ENCODE measurements around the gene ECT2L. TPM values are rescaled to one million over a fixed set of nuclear protein-coding genes. Genes with fewer than 3 reads are reported as not detected.
A peak's percentile ranks its signal among the peaks of the same experiment; 100 is the strongest.

Gene ECT2L
- total RNA-seq, 1 donor, result under 0.01 TPM

DNA sequence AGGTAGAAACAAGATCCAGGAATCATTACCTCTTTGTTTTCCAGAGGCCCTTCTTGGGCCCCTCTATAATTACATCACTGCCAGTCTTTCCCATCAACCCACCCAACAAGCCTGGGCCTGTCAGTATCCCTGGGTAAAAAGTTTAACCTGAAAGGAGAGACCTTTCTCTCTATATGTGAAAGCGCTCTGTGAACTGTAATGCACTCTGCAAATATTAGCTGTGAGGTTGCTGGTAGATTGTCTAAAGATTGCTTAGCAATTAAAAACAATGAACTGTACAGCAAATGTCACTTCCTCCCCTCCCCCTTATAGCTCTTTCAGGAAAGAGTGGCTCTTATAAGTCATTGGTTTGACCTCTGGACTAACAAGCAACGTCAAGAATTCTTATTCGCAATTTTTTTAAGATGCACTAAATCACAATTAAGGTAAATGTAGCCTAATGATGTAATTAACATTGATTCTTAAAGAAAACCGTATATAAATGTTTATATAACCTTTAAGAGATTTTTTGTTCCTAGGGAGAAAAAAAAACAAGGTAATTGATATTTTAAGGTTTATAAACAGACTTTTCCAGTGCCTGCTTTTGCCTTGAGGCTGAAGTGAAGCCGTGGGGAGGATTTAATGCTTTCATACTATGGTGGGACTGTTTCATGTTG is 18.4 kb downstream of the ECT2L start:
- no peak for DNase-seq (ENCODE audit: low read depth)
- TF ChIP-seq, protein P1, sequence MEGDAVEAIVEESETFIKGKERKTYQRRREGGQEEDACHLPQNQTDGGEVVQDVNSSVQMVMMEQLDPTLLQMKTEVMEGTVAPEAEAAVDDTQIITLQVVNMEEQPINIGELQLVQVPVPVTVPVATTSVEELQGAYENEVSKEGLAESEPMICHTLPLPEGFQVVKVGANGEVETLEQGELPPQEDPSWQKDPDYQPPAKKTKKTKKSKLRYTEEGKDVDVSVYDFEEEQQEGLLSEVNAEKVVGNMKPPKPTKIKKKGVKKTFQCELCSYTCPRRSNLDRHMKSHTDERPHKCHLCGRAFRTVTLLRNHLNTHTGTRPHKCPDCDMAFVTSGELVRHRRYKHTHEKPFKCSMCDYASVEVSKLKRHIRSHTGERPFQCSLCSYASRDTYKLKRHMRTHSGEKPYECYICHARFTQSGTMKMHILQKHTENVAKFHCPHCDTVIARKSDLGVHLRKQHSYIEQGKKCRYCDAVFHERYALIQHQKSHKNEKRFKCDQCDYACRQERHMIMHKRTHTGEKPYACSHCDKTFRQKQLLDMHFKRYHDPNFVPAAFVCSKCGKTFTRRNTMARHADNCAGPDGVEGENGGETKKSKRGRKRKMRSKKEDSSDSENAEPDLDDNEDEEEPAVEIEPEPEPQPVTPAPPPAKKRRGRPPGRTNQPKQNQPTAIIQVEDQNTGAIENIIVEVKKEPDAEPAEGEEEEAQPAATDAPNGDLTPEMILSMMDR (IDR thresholded peaks at IDR 0.05; ENCODE audit: insufficient read depth, low read length), result no peak
- no peak overlapping the region for H3K4me3 ChIP-seq (ENCODE audit: low read depth, low read length)

DNA sequence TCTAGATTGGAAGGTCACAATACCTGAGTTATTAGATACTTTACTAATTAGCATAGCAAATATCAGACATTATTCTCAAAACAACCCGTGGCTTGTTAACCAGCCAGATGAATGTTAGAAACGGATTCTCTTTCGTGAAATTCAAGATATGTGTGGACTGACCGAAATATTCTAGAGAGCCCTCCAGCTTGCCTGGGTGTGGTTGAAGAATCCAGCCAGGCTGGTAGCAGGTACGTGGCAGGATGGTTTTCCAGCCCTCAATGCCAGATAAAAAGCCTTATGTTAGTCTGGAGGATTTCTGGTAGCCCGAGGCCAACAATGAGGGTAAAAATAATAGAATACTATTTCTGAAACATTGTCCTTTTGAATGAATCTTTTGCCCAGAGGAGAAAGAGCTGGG is 19.3 kb downstream of the ECT2L start:
- DNase-seq (ENCODE audit: low read depth), result no peak
- TF ChIP-seq, protein P1 (IDR thresholded peaks at IDR 0.05; ENCODE audit: insufficient read depth, low read length), result no peak

DNA sequence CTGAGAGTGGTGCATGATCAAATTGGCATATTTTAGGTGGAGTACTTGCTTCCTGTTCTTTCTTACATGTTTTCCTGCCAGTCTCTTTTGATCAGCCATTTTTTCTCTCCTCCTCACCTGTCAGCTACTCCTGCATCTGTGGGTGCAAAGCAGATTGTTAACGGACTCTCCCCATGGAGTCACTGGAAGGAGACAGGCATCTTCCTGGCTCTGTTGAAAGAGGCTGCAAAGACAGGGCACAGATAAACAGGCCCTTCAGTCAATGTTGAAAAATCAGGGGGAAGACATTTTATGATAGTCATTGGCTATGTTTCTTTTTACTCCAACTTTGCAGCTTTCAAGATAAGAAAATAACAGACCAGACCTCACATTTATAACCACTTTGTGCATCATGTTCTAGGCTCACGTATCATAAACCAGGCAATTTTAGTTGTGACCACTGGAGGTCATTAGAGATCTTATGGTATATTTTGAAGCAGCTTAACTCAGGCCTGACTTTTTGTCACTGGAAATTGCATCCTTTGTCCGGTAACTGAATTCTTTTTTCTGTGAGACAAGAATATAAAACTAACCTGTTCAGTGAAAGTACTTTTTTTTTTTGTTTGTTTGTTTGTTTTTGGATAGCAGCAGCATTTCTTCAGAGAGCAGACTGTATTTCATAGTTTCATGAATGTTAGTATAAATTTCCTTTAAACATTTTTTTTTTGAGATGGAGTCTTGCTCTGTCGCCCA is 20.1 kb downstream of the ECT2L start:
- TF ChIP-seq, protein P1 (IDR thresholded peaks at IDR 0.05; ENCODE audit: insufficient read depth, low read length), result peak; percentile 75
- peak; percentile 82 for DNase-seq (ENCODE audit: low read depth)

More for the DNA sequence above, 19.3 kb downstream of the ECT2L start:
- no peak overlapping the region for H3K4me3 ChIP-seq (ENCODE audit: low read depth, low read length)

DNA sequence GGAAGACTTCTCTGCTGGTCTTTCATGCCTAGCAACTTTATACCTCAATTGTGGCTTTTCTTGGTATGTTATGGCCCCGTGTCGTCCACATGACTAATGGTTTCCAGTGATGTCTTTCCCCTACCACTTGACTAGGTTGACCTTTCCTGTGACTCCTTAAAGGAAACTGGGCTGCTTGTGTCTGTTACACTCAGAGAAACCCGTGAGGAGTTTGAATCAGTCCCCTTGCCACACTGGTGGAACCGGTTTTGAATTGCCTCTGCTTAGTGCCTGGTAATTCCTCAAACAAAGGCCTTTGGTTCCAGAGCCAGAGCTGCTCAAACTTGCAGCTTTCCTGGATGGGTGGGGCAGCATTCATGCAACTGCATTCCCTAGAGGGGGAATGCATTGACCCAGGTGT is 21.9 kb downstream of the ECT2L start:
- peak; percentile 53 for DNase-seq (ENCODE audit: low read depth)
- no peak overlapping the region for H3K4me3 ChIP-seq (ENCODE audit: low read depth, low read length)
- TF ChIP-seq, protein P1 (IDR thresholded peaks at IDR 0.05; ENCODE audit: insufficient read depth, low read length), result no peak

More for the DNA sequence above, 20.1 kb downstream of the ECT2L start:
- no peak overlapping the region for H3K4me3 ChIP-seq (ENCODE audit: low read depth, low read length)

DNA sequence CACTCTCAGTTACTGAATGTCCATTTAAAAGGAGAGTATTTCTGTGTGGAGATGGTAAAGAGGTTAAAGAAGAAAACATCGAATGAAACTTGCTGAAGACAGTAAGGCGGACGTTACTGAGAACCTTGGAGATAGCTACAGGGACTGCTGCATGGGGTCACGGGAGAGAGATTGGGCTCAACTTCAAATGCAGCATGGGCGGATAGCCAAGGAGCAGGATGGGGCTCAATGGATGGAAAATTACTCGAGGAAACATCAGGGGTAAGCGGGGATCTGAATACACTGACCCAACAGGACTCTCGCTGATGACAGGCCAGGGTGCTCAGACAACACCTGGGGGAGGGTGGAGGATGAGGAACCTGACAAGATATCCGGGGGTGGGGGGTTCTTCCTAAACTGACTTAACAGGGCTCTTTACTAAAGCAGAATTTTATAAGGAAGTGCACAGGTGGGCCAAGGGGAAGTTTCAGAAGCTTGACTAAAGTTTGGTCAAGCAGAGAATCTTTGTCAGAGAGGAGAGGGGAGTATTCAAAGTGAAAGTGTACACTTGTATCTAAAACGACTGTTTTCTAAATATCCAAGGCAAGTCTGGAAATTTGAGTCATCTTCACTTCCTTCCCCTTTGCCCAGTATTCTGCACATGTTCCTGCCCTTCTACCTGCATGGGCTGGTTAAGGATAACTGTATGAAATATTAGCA is 22.8 kb downstream of the ECT2L start:
- DNase-seq (ENCODE audit: low read depth), result no peak
- TF ChIP-seq, protein P1 (IDR thresholded peaks at IDR 0.05; ENCODE audit: insufficient read depth, low read length), result no peak
- no peak overlapping the region for H3K4me3 ChIP-seq (ENCODE audit: low read depth, low read length)

DNA sequence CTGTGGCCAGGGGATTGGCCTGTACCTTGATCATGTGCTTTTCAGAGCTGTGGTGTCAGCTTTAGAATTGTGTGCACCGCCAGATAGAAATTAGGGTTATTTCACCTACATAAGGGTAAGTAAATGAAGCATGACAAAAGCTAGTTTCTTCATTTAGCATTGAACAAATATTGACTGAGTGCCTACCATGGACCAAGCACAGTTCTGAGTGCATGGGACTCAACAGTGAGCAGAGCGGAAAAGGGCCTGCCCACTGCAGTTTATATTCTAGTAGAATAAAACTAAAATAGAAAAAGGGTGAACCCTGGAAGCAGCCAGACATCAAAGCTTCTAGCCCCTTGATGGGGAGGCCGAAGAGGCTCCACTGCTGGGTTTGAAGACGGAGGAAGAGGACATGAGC is 25.6 kb downstream of the ECT2L start:
- no peak overlapping the region for H3K4me3 ChIP-seq (ENCODE audit: low read depth, low read length)
- TF ChIP-seq, protein P1 (IDR thresholded peaks at IDR 0.05; ENCODE audit: insufficient read depth, low read length), result no peak
- no peak for DNase-seq (ENCODE audit: low read depth)
